Measurements from ENCODE around the gene AGK.

The AGK gene, protein sequence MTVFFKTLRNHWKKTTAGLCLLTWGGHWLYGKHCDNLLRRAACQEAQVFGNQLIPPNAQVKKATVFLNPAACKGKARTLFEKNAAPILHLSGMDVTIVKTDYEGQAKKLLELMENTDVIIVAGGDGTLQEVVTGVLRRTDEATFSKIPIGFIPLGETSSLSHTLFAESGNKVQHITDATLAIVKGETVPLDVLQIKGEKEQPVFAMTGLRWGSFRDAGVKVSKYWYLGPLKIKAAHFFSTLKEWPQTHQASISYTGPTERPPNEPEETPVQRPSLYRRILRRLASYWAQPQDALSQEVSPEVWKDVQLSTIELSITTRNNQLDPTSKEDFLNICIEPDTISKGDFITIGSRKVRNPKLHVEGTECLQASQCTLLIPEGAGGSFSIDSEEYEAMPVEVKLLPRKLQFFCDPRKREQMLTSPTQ

DNA sequence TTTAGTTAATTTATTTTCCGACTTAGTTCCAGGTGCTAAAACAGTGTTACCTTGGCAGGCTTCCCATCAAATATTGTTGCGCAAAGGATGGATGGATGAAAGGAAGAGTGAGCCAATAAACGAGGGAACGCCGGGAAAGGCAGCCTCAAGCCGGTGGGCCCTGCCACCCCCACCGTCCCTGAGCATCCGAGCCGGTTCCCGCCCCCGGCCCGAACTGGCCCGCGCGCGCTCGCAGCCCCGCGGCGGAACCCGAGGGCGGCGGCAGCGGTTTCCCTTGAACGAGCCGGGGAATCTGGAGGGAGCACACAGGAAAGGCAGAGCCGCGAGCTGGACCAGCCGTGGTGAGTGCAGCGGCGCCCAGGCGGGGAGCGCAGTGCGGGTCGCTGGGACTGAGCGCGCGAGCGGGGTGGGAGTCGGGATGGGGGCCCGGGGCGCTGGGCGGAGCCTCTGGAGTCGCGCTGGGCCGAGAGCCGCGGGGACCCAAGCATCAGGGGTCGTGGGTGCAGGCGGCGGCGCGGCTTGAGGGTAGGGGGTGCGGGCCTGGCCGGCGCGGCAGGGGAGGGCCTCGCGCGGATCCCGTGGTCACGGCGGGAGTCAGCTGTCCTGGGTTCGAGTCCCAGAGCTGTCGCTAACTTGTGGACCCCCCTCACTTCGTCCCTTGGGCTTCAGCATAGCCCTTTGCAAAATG lies at the start of gene AGK:
TSS of gene AGK (plus strand) at position 317 of the 688 bp plus-strand sequence. CDS start 4,057 bp downstream, outside the sequence.
- DNase-seq (ENCODE audit: low read depth): peak; percentile 60

DNA sequence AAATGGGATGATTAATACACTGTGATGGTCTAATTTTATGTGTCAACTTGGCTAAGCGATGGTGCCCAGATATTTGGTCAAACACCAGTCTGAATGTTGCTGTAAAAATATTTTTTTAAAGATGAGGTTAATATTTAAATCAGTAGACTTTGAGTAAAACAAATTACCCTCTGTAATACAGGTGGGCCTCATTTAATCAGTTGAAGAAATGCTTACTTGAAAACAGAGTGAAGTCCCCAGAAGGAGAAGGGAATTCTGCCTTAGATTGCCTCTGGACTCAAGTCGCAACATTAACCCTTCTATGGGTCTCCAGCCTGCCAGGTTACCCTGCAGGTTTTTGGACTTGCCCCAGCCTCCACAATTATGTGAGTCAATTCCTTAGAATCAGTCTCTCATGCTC lies 49.8 kb upstream of the AGK start:
- DNase-seq (ENCODE audit: low read depth): no peak

DNA sequence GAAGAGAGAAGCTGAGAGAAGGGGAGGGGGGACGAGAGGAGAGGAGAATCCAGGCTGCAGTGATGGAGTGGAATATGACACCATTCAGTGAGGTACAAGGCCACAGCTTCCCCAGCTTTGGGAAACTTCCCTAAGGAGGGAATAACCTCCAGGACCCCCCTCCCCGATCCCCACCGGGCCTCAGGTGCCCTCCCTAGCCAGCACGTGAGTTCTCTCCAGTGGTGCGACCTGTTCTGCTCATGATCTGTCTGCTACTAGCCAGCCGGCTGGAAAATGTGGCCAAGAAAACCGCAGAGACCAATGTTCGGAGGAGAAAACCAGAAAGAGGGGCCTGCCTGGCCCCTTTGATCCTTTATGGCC lies 39.9 kb upstream of the AGK start:
- DNase-seq (ENCODE audit: low read depth): no peak

DNA sequence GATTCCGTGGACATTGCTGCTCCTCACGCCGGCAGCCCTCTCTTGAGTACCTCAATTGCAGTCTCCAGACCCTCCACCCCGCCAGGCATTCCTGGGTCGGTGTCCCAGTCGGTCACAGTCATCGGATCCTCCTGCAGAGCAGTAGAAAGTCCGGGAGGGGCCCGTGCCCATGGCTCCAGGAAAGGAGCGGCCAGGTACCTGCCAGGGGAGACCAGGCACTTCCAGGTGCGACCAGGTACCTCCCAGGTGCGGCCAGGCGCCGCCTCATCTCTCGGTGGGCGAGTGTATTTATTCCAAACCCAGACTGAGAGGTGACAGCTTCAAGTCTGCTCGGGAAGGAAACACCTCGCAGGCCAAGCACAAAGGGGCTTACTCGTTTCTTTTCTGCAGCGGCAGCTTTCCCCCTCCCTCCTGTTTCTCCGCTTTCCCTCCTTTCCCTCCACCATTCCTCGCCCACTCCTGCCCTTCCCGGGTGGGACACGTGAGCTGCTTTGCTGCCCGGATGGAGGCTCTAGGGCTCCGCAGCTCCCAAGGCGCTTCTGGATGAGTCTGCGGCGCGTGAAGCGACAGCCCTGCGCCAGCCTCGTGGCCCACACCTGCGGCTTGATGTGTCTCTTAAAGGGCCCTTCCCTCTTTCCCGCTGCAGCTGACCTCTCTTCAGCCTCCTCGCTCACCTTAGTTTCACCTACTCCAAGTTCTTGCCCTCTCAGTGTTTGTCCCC lies 39.4 kb upstream of the AGK start:
- DNase-seq (ENCODE audit: low read depth): no peak

DNA sequence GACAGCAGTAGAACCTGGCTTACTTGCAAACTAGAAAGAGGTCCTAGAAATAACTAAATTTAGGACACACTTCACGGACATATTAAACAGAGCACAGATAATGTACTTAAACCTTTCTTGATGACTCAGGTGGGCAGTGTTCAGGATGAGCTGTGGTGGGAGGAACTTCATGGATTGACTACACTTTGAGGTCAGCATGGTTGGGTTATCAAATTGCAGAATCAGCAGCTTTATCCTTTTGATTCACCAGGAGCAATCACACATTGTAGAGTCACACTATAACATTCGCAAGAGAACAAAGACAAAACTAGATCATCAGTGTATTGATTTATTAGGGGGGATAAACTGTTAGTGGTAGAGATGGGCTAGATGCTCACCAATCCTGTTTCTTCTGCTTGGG lies 38.6 kb upstream of the AGK start:
- no peak for DNase-seq (ENCODE audit: low read depth)

DNA sequence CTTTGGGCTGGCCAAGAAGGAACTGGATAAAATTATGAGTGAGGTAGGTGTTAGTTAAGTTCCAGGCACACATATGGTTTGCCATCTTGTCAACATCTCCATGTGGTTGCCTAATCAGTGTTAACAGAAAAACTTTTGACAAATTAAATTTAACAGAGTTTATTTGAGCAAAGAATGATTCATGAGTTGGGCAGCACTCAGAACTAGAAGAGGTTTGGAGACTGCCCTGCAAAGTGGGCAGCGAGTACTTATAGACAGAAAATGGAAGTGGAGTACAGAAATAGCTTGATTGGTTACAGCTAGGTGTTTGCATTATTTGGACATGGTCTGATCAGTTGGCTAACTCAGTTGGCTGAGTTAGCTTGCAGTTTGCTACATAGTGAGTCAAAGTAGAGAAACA lies 37.5 kb upstream of the AGK start:
- DNase-seq (ENCODE audit: low read depth): no peak

DNA sequence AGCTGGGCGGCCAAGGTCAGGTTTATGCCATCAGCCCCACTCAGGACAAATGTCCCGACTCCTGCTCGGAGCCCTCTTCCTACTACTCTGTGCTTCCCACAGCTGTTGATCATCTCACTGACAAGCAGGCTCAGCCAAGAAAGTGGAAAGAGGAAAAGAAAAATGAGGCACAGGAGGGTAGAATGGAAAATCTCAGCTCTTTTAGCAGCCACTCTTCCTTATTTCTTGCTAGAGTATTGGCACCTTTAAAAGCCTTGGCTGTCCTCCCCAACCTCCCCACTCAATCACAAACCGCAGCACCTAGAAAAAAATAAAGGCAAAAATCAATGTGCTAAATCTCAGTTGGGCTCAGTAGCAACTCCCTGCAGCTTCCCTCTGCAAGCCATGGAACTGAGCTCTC lies 35.3 kb upstream of the AGK start:
- no peak for DNase-seq (ENCODE audit: low read depth)

DNA sequence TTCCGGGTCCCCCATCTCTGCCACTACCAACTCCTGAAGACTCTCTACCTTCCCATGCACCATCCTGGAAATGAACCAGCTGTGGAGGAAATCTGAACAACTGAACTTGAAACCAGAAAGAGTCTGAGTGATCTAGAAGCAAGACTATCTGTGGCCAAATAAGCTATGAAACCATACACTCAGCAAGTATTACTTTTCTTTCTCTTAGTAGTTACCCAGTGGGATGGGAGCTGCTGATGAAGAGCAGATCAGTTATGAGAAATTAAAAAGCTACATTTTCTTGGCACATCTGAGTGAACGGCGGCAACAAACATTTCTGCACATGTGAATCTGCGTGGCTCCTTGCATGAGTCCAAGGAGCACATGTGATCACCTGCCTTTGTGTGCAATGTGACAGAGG lies 31.6 kb upstream of the AGK start:
- no peak for DNase-seq (ENCODE audit: low read depth)

DNA sequence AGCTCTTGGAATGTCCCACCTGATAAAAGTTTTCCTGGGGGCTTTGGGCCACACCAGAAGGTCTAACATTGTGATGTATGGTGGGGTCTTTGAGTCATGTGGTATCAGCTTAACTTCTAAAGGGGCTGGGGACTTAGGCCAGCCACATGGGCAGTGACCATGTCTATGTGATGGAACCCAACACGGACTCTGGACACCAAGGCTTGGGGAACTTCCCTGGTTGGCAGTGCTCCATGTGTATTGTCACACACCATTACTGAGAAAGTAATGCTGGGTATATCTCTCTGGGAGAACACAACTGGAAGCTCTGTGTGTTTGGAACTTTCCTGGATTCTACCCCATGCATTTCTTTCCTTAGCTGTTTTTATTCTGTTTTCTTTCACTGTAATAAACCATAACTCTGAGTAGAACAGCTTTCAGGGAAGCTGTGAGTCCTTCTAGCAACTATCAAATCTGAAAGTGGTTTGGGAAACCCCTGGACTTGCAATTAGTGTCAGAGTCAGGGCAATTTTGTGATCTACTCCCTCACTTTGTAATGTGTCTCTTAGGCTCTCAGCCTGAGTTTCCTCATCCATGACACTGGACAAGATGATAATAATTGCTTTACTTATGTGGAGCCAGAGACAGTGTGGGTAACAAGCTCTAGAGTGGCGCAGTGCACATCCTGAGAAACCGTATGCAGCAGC lies 28.4 kb upstream of the AGK start:
- no peak for DNase-seq (ENCODE audit: low read depth)

DNA sequence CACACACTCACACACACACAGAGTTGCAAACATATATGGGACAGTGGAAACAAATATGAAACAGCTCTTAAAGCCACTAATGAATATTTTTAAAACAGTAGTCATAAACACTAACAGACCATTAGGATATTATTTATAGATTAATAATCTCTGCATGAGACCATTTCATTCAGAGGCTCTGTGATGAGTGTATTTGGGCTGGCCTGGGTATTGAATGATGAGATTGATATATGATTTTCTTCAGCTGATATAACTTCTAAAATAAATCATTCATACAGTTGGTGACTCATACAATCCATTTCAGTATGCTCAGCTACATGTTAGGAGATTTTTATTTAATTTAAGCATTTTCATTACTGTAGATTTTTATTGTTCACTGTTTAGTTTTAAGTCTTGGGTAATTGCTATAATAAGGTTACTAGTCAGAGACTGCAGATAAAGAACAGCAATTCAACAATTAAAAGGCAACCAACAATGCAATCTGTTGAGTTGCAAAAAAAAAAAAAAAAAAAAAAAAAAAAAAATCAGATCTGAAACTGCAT lies 25.2 kb upstream of the AGK start:
- no peak for DNase-seq (ENCODE audit: low read depth)

DNA sequence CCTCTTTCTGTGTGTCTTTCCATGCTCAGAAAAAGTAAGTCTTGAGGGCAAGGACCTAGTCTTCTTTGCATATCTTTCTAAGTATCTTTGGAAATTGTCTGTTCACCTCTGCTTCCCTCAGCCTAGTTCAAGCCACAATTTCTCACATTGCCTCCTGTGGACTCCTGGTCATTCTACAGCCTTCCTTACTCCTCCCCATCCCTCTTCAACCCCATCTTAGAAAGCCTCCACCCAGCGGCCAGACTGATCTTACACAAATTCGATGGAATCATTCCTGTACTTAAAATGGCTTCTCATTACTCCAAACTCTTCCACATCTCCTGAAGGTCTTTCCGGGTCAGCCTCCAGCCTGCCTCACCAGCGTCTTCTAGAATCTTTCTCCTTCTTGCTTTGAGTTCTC lies 24.1 kb upstream of the AGK start:
- no peak for DNase-seq (ENCODE audit: low read depth)

DNA sequence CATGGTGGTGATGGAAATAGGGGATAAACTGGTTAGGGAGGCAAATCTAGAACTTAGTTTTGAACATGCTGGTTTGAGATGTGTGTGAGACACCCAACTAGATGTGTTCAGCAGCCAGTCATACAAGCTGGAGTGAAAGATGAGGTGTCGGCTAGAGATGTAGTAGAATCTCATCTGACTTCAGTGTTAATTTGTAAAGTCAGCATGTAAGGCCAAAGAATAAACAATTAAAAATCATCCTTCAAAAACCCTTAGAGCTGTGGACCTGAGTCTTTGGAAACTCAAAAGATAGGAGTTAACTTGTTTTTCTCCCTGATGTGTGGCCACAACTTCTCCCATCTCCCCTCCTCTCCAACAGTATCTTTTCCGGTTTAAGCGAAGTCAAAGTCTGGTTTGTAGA lies 22.8 kb upstream of the AGK start:
- DNase-seq (ENCODE audit: low read depth): no peak

DNA sequence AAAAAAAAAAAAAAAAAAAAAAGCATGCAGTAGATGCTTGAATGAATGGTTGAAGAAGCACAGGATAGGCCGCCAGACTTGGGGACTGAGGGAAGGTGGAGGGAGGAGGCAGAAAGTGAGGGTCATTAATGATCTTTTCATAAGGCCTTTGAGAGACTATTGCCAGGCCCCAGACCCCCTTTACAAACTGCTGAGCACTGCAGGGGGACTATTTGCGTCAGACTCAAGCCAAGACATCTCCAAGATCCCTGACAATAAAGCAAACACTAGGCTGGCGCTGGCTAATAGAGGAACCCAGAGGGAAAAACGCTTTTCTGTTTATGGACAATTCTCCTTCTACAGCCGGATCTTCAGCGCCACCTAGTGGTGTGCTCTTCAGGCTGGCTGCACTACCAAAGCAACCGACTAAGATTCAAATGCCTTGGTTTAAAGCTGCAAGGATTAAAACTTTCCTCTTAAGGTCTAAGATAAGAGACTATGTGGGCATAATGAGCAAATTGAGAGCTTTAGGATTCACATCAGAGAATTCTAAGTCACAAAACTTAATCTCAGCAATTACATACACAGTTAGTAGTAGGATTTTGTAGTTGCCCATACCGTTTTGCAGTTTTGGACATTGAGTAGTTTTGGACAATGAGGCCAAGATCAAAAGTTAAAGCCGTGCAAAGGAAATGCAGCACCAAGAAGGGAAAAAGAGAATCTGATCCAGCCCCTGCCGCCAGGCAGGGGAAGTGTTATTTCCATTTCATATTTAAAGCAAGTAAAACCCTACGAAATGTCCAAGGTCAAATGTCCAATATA lies 17.9 kb upstream of the AGK start:
- DNase-seq (ENCODE audit: low read depth): peak; percentile 10

DNA sequence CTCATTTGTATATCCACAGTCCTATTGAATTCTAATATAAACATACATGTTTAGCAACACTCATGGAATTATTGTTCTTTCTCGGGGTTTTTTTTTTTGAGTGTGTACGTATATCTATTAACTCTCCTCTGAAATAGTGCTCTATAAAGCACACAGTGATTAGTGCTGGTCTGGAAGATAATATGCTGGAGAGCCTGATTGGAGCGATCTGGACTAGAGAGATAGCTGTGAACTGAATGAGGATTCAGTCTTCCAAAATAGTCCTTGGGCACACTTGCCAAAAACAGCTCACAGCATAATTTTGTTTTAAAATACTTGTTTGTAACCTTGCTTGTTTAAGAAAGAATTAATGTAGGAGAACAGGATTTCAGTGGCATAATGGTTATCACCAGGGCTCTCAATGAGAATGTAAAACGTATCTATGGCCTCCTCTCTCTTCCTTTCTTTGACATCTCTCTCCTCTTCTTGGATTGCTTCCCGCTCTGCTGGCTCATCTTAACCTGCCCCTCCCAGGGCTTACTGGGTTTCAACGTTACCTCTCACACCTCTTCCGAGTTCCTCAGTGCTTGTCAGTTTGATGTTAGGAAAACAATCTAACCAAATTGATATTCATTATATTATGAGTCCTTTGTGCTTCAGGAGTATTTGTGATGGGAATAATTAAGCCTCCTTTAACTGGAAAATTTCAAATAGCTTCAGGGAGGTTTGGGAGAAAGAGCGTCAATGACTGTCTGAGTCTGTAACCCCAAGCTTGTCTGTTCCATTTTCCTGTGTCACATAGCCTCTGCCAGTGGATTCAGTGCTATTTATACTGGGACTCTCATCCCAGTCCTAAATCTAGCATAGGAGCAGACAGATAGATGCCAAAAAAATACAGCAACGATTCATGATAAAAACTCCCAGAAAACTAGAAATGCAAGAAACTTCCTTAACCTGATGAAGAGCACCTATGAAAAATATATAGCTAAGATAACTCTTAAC lies 16.2 kb upstream of the AGK start:
- DNase-seq (ENCODE audit: low read depth): no peak

DNA sequence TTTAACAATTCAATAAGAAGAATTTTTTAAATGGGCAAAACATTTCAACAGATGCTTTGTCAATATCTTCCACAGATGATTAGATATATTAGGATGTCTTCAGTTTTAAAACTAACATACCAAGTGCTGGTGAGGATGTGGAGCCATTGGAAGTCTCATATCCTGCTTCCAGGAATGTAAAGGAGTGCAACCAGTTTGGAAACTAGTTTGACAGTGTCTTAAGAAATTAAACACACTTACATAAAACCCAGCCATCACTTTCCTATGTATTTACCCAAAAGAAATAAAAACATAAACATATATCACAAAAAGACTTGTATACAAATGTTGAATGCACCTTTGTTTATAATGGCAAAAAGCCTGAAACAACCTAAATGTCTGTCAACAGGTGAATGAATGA lies 13.3 kb upstream of the AGK start:
- no peak for DNase-seq (ENCODE audit: low read depth)

DNA sequence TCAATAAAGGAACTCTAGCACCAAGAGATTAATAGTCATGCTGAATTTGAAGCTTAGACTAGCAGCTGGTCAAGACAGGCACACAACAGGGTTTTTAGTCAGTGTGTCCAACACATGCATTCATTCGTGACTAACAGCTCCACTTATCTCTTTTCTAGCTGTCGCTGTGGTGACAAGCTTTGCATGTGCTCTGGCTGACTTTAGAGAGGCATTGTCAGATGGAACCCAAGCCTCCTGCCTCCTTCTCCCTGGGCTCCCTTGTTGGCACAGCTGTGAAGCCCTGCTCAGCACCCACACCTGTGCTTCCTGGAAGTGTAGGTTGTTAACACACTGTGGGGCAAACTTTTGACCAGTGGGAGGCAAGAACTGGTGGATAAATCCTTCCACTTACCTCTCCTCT lies 9.8 kb upstream of the AGK start:
- no peak for DNase-seq (ENCODE audit: low read depth)

DNA sequence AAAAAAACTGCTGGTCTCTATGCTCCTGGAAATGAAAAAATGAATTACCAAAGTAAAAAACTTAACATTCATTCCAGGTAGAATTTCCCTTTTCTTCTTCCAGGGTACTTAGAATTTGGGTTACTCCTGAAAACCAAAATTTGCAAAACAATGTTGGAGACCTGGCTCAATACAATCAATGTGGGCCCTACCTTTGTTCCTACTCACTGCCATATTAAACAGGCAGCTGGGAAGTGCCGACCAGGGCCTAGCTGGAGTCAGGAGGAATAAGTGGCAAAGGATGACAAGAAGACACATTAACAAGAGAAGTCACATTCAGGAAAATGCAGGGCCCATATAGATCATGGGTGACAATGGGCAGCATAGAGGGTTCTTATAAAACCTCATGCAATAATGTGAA lies 6.4 kb upstream of the AGK start:
- no peak for DNase-seq (ENCODE audit: low read depth)

DNA sequence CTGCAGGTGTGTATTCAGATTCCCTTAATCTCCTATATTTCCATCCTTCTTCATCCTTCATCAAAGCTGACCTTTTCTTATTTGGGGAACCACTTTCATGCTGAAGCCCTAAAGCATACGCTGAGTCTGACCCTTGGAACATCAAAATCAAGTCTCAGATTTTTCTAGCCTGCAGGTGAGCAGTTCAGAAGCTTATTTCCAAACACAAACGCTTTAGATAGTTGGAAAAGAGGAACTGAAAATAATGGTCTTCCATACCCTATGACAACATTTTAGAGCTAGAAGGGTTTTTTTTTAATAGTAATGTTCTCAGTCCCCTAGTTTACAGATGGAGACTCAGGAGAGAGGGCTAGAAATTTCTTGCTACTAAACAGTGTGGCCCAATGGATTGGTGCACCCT lies 1.6 kb upstream of the AGK start:
- no peak for DNase-seq (ENCODE audit: low read depth)

DNA sequence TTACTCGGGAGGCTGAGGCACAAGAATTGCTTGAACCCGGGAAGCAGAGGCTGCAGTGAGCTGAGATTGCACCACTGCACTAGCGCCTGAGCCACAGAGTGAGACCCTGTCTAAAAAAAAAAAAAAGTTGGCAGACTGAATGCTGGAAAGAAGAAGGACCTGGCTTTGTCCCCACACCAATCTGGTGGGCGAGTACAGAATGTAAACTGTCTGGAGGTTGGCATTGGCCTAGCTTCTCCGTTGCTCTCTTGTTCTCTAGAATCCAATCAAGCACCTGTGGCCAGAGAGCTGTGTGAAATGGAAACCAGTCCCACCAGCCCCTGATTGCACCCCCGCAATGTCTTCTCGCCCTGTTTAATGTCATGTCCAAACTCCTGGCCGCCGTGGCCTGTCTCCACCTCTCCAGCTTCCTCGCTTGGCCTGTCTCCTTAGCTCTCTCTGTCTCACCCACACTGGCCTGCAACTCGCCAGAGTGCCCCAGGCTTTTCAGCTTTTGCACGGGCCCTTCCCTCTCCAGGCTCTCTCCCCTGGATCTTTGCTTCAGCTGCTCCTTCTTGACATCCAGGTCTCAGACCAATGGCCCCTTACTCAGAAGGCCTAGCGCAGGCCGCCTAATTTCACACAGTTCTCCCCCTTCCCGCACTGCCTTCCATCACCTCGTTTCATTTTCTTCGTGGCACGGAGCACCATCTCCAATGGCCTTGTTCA lies 670 bp upstream of the AGK start:
- no peak for DNase-seq (ENCODE audit: low read depth)

DNA sequence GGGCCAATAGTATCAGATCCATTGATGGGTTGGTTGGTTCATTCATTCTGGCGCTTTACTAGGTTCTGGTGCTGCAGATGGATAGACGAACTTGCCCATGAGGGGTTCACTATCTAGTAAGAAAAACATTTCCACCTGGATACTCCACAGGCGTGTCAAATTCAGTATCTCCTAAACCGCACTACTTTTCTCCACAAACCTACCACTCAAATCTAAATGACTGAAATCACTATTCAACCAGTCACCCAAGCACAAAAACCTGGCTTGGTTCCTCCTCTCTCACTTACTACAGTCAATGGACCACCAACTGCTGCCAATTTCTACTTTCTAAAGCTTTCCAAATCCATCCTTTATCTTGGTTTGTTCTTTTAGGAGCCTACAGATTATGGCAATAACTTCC lies 572 bp downstream of the AGK start:
- DNase-seq (ENCODE audit: low read depth): no peak

Data from stimulated activated CD8-positive, alpha-beta memory T cell treated with anti-CD3 and anti-CD28 coated beads, Interleukin-12 subunit alpha, Interleukin-12 subunit beta, amount 100 ng/mL, for 4 hours (primary cell).